GM23338 (cell line): ENCODE measurements around the gene ANXA6. TPM values are rescaled to one million over a fixed set of nuclear protein-coding genes. Genes with fewer than 3 reads are reported as not detected.

Experiments
- ATAC-seq: fragments of 200-7000 bp; cut with Tn5 transposase; 3 replicates; pipeline ENCODE4 v1.9.1; 2020
- DNase-seq: peaks from one replicate; pipeline ENCODE4 v3.0.0-alpha.2; 2015; ENCODE audit warnings: low spot score
- H2AFZ ChIP-seq: fragments of 200-600 bp; sonication (generic); 2 replicates; pipeline ENCODE4 v1.8.0; 2016; ENCODE audit warnings: antibody characterized with exemption, mild to moderate bottlenecking, moderate library complexity
- H3F3A ChIP-seq: fragments of 200-600 bp; sonication (generic); replicated peaks from 2 replicates; pipeline ENCODE4 v1.8.0; 2017; ENCODE audit warnings: antibody characterized with exemption, mixed run types, low read depth
- H3K27ac ChIP-seq: fragments of 200-600 bp; sonication (generic); 2 replicates; pipeline ENCODE4 v1.6.1; 2016; ENCODE audit warnings: low read depth
- H3K27me3 ChIP-seq: fragments of 200-600 bp; sonication (generic); 2 replicates; pipeline ENCODE4 v1.8.0; 2016; ENCODE audit warnings: mild to moderate bottlenecking, mixed run types, moderate library complexity; ENCODE audit not compliant: insufficient read depth
- H3K36me3 ChIP-seq: fragments of 200-600 bp; sonication (generic); 2 replicates; pipeline ENCODE4 v1.8.0; 2016; ENCODE audit warnings: mild to moderate bottlenecking; ENCODE audit not compliant: insufficient read depth
- H3K4me1 ChIP-seq: fragments of 200-600 bp; sonication (generic); 2 replicates; pipeline ENCODE4 v1.8.0; 2016; ENCODE audit warnings: mild to moderate bottlenecking, moderate library complexity; ENCODE audit not compliant: insufficient read depth
- H3K4me2 ChIP-seq: fragments of 200-600 bp; sonication (generic); 2 replicates; pipeline ENCODE4 v1.7.1; 2017; ENCODE audit warnings: mixed run types
- H3K4me3 ChIP-seq: fragments of 200-600 bp; sonication (generic); 2 replicates; pipeline ENCODE4 v1.6.1; 2016; ENCODE audit warnings: mixed run types
- H3K79me2 ChIP-seq: fragments of 200-600 bp; sonication (generic); replicated peaks from 2 replicates; pipeline ENCODE4 v1.8.0; 2017; ENCODE audit warnings: mild to moderate bottlenecking; ENCODE audit not compliant: insufficient read depth
- H3K9me2 ChIP-seq: fragments of 200-600 bp; sonication (generic); 2 replicates; pipeline ENCODE4 v1.8.0; 2017; ENCODE audit not compliant: insufficient read depth
- H4K20me1 ChIP-seq: fragments of 200-600 bp; sonication (generic); replicated peaks from 2 replicates; pipeline ENCODE4 v1.8.0; 2017; ENCODE audit warnings: mild to moderate bottlenecking; ENCODE audit not compliant: insufficient read depth
- H3K27ac Mint-ChIP-seq: 2 replicates; pipeline ENCODE4 v1.8.0; 2020; ENCODE audit warnings: inconsistent platforms, mild to moderate bottlenecking, moderate library complexity, mixed read lengths
- H3K27me3 Mint-ChIP-seq: 3 replicates; pipeline ENCODE4 v1.8.0; 2022; ENCODE audit warnings: low read depth, mild to moderate bottlenecking, moderate library complexity, mixed read lengths, inconsistent platforms; ENCODE audit not compliant: insufficient read depth, poor library complexity
- H3K36me3 Mint-ChIP-seq: 3 replicates; pipeline ENCODE4 v1.8.0; 2021; ENCODE audit warnings: low read depth, mild to moderate bottlenecking, inconsistent platforms, moderate library complexity, mixed read lengths
- H3K4me1 Mint-ChIP-seq: 3 replicates; pipeline ENCODE4 v1.8.0; 2020; ENCODE audit warnings: mild to moderate bottlenecking, inconsistent platforms, mixed read lengths
- H3K4me3 Mint-ChIP-seq: 3 replicates; pipeline ENCODE4 v1.8.0; 2021; ENCODE audit warnings: moderate library complexity, mild to moderate bottlenecking, inconsistent platforms, mixed read lengths
- H3K9me3 Mint-ChIP-seq: 3 replicates; pipeline ENCODE4 v1.8.0; 2020; ENCODE audit warnings: moderate library complexity, mild to moderate bottlenecking, inconsistent platforms, mixed read lengths
- EZH2phosphoT487 ChIP-seq: fragments of 200-600 bp; sonication (generic); IDR thresholded peaks from one replicate; pipeline ENCODE4 v1.8.1; 2018; ENCODE audit warnings: antibody characterized with exemption; ENCODE audit not compliant: unreplicated experiment
- JUNB ChIP-seq: IDR thresholded peaks from one replicate; pipeline ENCODE4 v1.6.1; 2016; ENCODE audit warnings: antibody characterized with exemption; ENCODE audit not compliant: unreplicated experiment
- POLR2AphosphoS5 ChIP-seq: IDR thresholded peaks from 2 replicates; pipeline ENCODE4 v1.6.1; 2016; ENCODE audit warnings: antibody characterized with exemption, low read depth
- REST ChIP-seq: IDR thresholded peaks from one replicate; pipeline ENCODE4 v1.6.1; 2018; ENCODE audit warnings: antibody characterized with exemption; ENCODE audit not compliant: unreplicated experiment
- ZNF114 ChIP-seq: fragments of 250-450 bp; sonication (Bioruptor Pico); IDR thresholded peaks from 2 replicates; pipeline ENCODE4 v1.5.0; 2020; ENCODE audit warnings: mild to moderate bottlenecking, moderate library complexity
- ZNF331 ChIP-seq: fragments of 250-450 bp; sonication (Bioruptor Pico); IDR thresholded peaks from 2 replicates; pipeline ENCODE4 v1.5.0; 2020; ENCODE audit warnings: low read depth, mild to moderate bottlenecking, moderate library complexity
- polyA plus RNA-seq: library from polyadenylated mRNA; unstranded; fragments of >200 nt; fragmentation: Nextera tagmentation; extraction: Ambion mirVana; gene quantifications from 2 replicates; pipeline ENCODE4 v1.2.1, GENCODE V29; 2016
- total RNA-seq: library from RNA; depleted of rRNA; stranded (reverse); fragments of >200 nt; shearing (Covaris generic); gene quantifications from 2 replicates; pipeline ENCODE4 v1.2.3, GENCODE V29; 2014
- TF ChIP-seq, protein P1 (sequence below): IDR thresholded peaks from 2 replicates; pipeline ENCODE4 v1.6.1; 2016; ENCODE audit warnings: antibody characterized with exemption
- TF ChIP-seq, protein P2 (sequence below), 2 experiments: fragments of 200-600 bp in 1 of 2; sonication (generic) in 1 of 2; conservative IDR thresholded peaks; 2 replicates each; pipeline versions ENCODE4 v1.5.1 to v1.6.1; 2016 to 2017; ENCODE audit warnings: antibody characterized with exemption in 2 of 2, low read depth in 2 of 2, mild to moderate bottlenecking in 2 of 2, moderate library complexity in 1 of 2

Gene ANXA6
- total and polyA plus RNA-seq, 2 experiments from 2014 or later: 26.5 to 110 TPM

- H3K4me3 Mint-ChIP-seq: no peak overlapping the region
- H3K27ac Mint-ChIP-seq: no peak overlapping the region
- peaks cover 3% of the 10 kb centered on the region; the same call in 1 of the 3 replicates for H3K4me1 Mint-ChIP-seq
- ATAC-seq (no peak), DNase-seq (no peak)
- Histone ChIP-seq H3K4me3 (no peak overlapping the region), H3K9me2 (no peaks in the 10 kb centered on the region), H2AFZ (no peak overlapping the region), H3K4me2 (no peak overlapping the region), H3F3A (no peaks in the 10 kb centered on the region), H3K36me3 (no peaks in the 10 kb centered on the region), H3K27ac (no peak overlapping the region), H3K4me1 (no peaks in the 10 kb centered on the region), H3K79me2 (no peaks in the 10 kb centered on the region), H4K20me1 (no peaks in the 10 kb centered on the region), H3K27me3 (no peaks in the 10 kb centered on the region)
- H3K9me3 Mint-ChIP-seq: no peaks in the 10 kb centered on the region
- TF ChIP-seq ZNF114 (CRISPR knock-in tag) (no peak), REST (no peak), EZH2phosphoT487 (no peak), POLR2AphosphoS5 (no peak)
- TF ChIP-seq, protein P1, sequence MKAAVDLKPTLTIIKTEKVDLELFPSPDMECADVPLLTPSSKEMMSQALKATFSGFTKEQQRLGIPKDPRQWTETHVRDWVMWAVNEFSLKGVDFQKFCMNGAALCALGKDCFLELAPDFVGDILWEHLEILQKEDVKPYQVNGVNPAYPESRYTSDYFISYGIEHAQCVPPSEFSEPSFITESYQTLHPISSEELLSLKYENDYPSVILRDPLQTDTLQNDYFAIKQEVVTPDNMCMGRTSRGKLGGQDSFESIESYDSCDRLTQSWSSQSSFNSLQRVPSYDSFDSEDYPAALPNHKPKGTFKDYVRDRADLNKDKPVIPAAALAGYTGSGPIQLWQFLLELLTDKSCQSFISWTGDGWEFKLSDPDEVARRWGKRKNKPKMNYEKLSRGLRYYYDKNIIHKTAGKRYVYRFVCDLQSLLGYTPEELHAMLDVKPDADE: no peak
- no peaks in the 10 kb centered on the region for H3K36me3 Mint-ChIP-seq
- H3K27me3 Mint-ChIP-seq: peaks cover under 1% of the 10 kb centered on the region
These were observed 46.5 kb upstream of the ANXA6 start for GRCh38 chr5:151204051-151204450.

GRCh38 chr5:151202381-151203139 is 45.0 kb upstream of the ANXA6 start:
- Histone ChIP-seq H3K4me3 (no peak overlapping the region), H3K4me2 (no peak overlapping the region), H3K4me1 (no peaks in the 10 kb centered on the region), H3K27ac (no peak overlapping the region), H3K9me2 (no peaks in the 10 kb centered on the region), H3K27me3 (no peaks in the 10 kb centered on the region), H3F3A (no peaks in the 10 kb centered on the region), H2AFZ (no peak overlapping the region), H3K79me2 (no peaks in the 10 kb centered on the region), H3K36me3 (no peaks in the 10 kb centered on the region), H4K20me1 (no peaks in the 10 kb centered on the region)
- no peak overlapping the region for H3K4me3 Mint-ChIP-seq
- H3K4me1 Mint-ChIP-seq: peaks cover 3% of the 10 kb centered on the region; the same call in 1 of the 3 replicates
- ATAC-seq (no peak), DNase-seq (no peak)
- peaks cover 3% of the 10 kb centered on the region for H3K27me3 Mint-ChIP-seq
- no peaks in the 10 kb centered on the region; the same call in 2 of the 3 replicates for H3K9me3 Mint-ChIP-seq
- H3K36me3 Mint-ChIP-seq: no peaks in the 10 kb centered on the region
- TF ChIP-seq ZNF331 (peak; percentile 83), POLR2AphosphoS5 (no peak), JUNB (no peak)
- TF ChIP-seq, protein P2, sequence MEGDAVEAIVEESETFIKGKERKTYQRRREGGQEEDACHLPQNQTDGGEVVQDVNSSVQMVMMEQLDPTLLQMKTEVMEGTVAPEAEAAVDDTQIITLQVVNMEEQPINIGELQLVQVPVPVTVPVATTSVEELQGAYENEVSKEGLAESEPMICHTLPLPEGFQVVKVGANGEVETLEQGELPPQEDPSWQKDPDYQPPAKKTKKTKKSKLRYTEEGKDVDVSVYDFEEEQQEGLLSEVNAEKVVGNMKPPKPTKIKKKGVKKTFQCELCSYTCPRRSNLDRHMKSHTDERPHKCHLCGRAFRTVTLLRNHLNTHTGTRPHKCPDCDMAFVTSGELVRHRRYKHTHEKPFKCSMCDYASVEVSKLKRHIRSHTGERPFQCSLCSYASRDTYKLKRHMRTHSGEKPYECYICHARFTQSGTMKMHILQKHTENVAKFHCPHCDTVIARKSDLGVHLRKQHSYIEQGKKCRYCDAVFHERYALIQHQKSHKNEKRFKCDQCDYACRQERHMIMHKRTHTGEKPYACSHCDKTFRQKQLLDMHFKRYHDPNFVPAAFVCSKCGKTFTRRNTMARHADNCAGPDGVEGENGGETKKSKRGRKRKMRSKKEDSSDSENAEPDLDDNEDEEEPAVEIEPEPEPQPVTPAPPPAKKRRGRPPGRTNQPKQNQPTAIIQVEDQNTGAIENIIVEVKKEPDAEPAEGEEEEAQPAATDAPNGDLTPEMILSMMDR (conservative IDR thresholded peaks at IDR 0.05; ENCODE audit: low read depth in 2 of 2): no peak
- no peak overlapping the region for H3K27ac Mint-ChIP-seq
